GM23338 (cell line): Measurements from ENCODE around the gene CIC. TPM values are rescaled to one million over a fixed set of nuclear protein-coding genes. Genes with fewer than 3 reads are reported as not detected.

Source experiments
- ATAC-seq: fragments of 200-7000 bp; cut with Tn5 transposase; 3 replicates; pipeline ENCODE4 v1.9.1; 2020
- DNase-seq: peaks from one replicate; pipeline ENCODE4 v3.0.0-alpha.2; 2015; ENCODE audit warnings: low spot score
- H2AFZ ChIP-seq: fragments of 200-600 bp; sonication (generic); 2 replicates; pipeline ENCODE4 v1.8.0; 2016; ENCODE audit warnings: antibody characterized with exemption, mild to moderate bottlenecking, moderate library complexity
- H3F3A ChIP-seq: fragments of 200-600 bp; sonication (generic); replicated peaks from 2 replicates; pipeline ENCODE4 v1.8.0; 2017; ENCODE audit warnings: antibody characterized with exemption, mixed run types, low read depth
- H3K27ac ChIP-seq: fragments of 200-600 bp; sonication (generic); 2 replicates; pipeline ENCODE4 v1.6.1; 2016; ENCODE audit warnings: low read depth
- H3K27me3 ChIP-seq: fragments of 200-600 bp; sonication (generic); 2 replicates; pipeline ENCODE4 v1.8.0; 2016; ENCODE audit warnings: mild to moderate bottlenecking, mixed run types, moderate library complexity; ENCODE audit not compliant: insufficient read depth
- H3K36me3 ChIP-seq: fragments of 200-600 bp; sonication (generic); 2 replicates; pipeline ENCODE4 v1.8.0; 2016; ENCODE audit warnings: mild to moderate bottlenecking; ENCODE audit not compliant: insufficient read depth
- H3K4me1 ChIP-seq: fragments of 200-600 bp; sonication (generic); 2 replicates; pipeline ENCODE4 v1.8.0; 2016; ENCODE audit warnings: mild to moderate bottlenecking, moderate library complexity; ENCODE audit not compliant: insufficient read depth
- H3K4me2 ChIP-seq: fragments of 200-600 bp; sonication (generic); 2 replicates; pipeline ENCODE4 v1.7.1; 2017; ENCODE audit warnings: mixed run types
- H3K4me3 ChIP-seq: fragments of 200-600 bp; sonication (generic); 2 replicates; pipeline ENCODE4 v1.6.1; 2016; ENCODE audit warnings: mixed run types
- H3K79me2 ChIP-seq: fragments of 200-600 bp; sonication (generic); replicated peaks from 2 replicates; pipeline ENCODE4 v1.8.0; 2017; ENCODE audit warnings: mild to moderate bottlenecking; ENCODE audit not compliant: insufficient read depth
- H3K9me2 ChIP-seq: fragments of 200-600 bp; sonication (generic); 2 replicates; pipeline ENCODE4 v1.8.0; 2017; ENCODE audit not compliant: insufficient read depth
- H4K20me1 ChIP-seq: fragments of 200-600 bp; sonication (generic); replicated peaks from 2 replicates; pipeline ENCODE4 v1.8.0; 2017; ENCODE audit warnings: mild to moderate bottlenecking; ENCODE audit not compliant: insufficient read depth
- H3K27ac Mint-ChIP-seq: 2 replicates; pipeline ENCODE4 v1.8.0; 2020; ENCODE audit warnings: inconsistent platforms, mild to moderate bottlenecking, moderate library complexity, mixed read lengths
- H3K27me3 Mint-ChIP-seq: 3 replicates; pipeline ENCODE4 v1.8.0; 2022; ENCODE audit warnings: low read depth, mild to moderate bottlenecking, moderate library complexity, mixed read lengths, inconsistent platforms; ENCODE audit not compliant: insufficient read depth, poor library complexity
- H3K36me3 Mint-ChIP-seq: 3 replicates; pipeline ENCODE4 v1.8.0; 2021; ENCODE audit warnings: low read depth, mild to moderate bottlenecking, inconsistent platforms, moderate library complexity, mixed read lengths
- H3K4me1 Mint-ChIP-seq: 3 replicates; pipeline ENCODE4 v1.8.0; 2020; ENCODE audit warnings: mild to moderate bottlenecking, inconsistent platforms, mixed read lengths
- H3K4me3 Mint-ChIP-seq: 3 replicates; pipeline ENCODE4 v1.8.0; 2021; ENCODE audit warnings: moderate library complexity, mild to moderate bottlenecking, inconsistent platforms, mixed read lengths
- H3K9me3 Mint-ChIP-seq: 3 replicates; pipeline ENCODE4 v1.8.0; 2020; ENCODE audit warnings: moderate library complexity, mild to moderate bottlenecking, inconsistent platforms, mixed read lengths
- CREB1 ChIP-seq: fragments of 250-450 bp; sonication (Bioruptor Pico); IDR thresholded peaks from 2 replicates; pipeline ENCODE4 v1.5.0; 2020; ENCODE audit warnings: low read depth, mild to moderate bottlenecking, moderate library complexity
- CTCF ChIP-seq, 2 experiments: fragments of 200-600 bp in 1 of 2; sonication (generic) in 1 of 2; conservative IDR thresholded peaks; 2 replicates each; pipeline versions ENCODE4 v1.5.1 to v1.6.1; 2016 to 2017; ENCODE audit warnings: antibody characterized with exemption in 2 of 2, low read depth in 2 of 2, mild to moderate bottlenecking in 2 of 2, moderate library complexity in 1 of 2
- EZH2 ChIP-seq: fragments of 200-600 bp; sonication (generic); IDR thresholded peaks from one replicate; pipeline ENCODE4 v1.8.0; 2017; ENCODE audit warnings: antibody characterized with exemption, mild to moderate bottlenecking, low read depth; ENCODE audit not compliant: unreplicated experiment
- EZH2phosphoT487 ChIP-seq: fragments of 200-600 bp; sonication (generic); IDR thresholded peaks from one replicate; pipeline ENCODE4 v1.8.1; 2018; ENCODE audit warnings: antibody characterized with exemption; ENCODE audit not compliant: unreplicated experiment
- JUNB ChIP-seq: IDR thresholded peaks from one replicate; pipeline ENCODE4 v1.6.1; 2016; ENCODE audit warnings: antibody characterized with exemption; ENCODE audit not compliant: unreplicated experiment
- NANOG ChIP-seq: IDR thresholded peaks from 2 replicates; pipeline ENCODE4 v1.6.1; 2016; ENCODE audit warnings: antibody characterized with exemption, borderline replicate concordance
- POLR2AphosphoS5 ChIP-seq: IDR thresholded peaks from 2 replicates; pipeline ENCODE4 v1.6.1; 2016; ENCODE audit warnings: antibody characterized with exemption, low read depth
- REST ChIP-seq: IDR thresholded peaks from one replicate; pipeline ENCODE4 v1.6.1; 2018; ENCODE audit warnings: antibody characterized with exemption; ENCODE audit not compliant: unreplicated experiment
- STAT1 ChIP-seq: IDR thresholded peaks from one replicate; pipeline ENCODE4 v1.6.1; 2016; ENCODE audit warnings: antibody characterized with exemption; ENCODE audit not compliant: unreplicated experiment
- ZNF114 ChIP-seq: fragments of 250-450 bp; sonication (Bioruptor Pico); IDR thresholded peaks from 2 replicates; pipeline ENCODE4 v1.5.0; 2020; ENCODE audit warnings: mild to moderate bottlenecking, moderate library complexity
- ZNF331 ChIP-seq: fragments of 250-450 bp; sonication (Bioruptor Pico); IDR thresholded peaks from 2 replicates; pipeline ENCODE4 v1.5.0; 2020; ENCODE audit warnings: low read depth, mild to moderate bottlenecking, moderate library complexity
- polyA plus RNA-seq: library from polyadenylated mRNA; unstranded; fragments of >200 nt; fragmentation: Nextera tagmentation; extraction: Ambion mirVana; gene quantifications from 2 replicates; pipeline ENCODE4 v1.2.1, GENCODE V29; 2016
- total RNA-seq: library from RNA; depleted of rRNA; stranded (reverse); fragments of >200 nt; shearing (Covaris generic); gene quantifications from 2 replicates; pipeline ENCODE4 v1.2.3, GENCODE V29; 2014

The CIC gene
- total and polyA plus RNA-seq, 2 experiments from 2014 or later: 13.2 to 42.0 TPM

- TF ChIP-seq CTCF (conservative IDR thresholded peaks at IDR 0.05; ENCODE audit: low read depth in 2 of 2) (peak; percentile 73 to 93), NANOG (no peak)
These were observed 11.1 kb downstream of the CIC start (continued) for GRCh38 chr19:42279902-42280814.

GRCh38 chr19:42280815-42281145 lies 11.7 kb downstream of the CIC start:
- no peaks in the 10 kb centered on the region; the same call in 2 of the 3 replicates for H3K36me3 Mint-ChIP-seq
- Histone ChIP-seq H3K4me2 (peak overlapping the region; percentile 94), H4K20me1 (0 out of 2 replicates have a peak, but pooled peaks cover 3% of the 10 kb centered on the region), H2AFZ (no peak overlapping the region; the same call in 1 of the 2 replicates), H3K9me2 (no peaks in the 10 kb centered on the region), H3K4me3 (peak overlapping the region; percentile 96), H3F3A (peaks cover 23% of the 10 kb centered on the region), H3K79me2 (peaks cover 16% of the 10 kb centered on the region), H3K27me3 (no peaks in the 10 kb centered on the region), H3K36me3 (no peaks in the 10 kb centered on the region), H3K27ac (no peak overlapping the region), H3K4me1 (peaks cover 32% of the 10 kb centered on the region)
- H3K27ac Mint-ChIP-seq: no peak overlapping the region
- peak overlapping the region; percentile 69; the same call in 2 of the 3 replicates for H3K4me3 Mint-ChIP-seq
- DNase-seq (no peak), ATAC-seq (no peak; the same call in 1 of the 3 replicates)
- no peaks in the 10 kb centered on the region; the same call in 2 of the 3 replicates for H3K9me3 Mint-ChIP-seq
- peaks cover 23% of the 10 kb centered on the region for H3K27me3 Mint-ChIP-seq
- peaks cover 37% of the 10 kb centered on the region for H3K4me1 Mint-ChIP-seq
- TF ChIP-seq ZNF331 (CRISPR knock-in tag) (no peak), CREB1 (CRISPR knock-in tag) (no peak), STAT1 (no peak), NANOG (no peak), EZH2phosphoT487 (no peak), ZNF114 (CRISPR knock-in tag) (no peak), JUNB (no peak), POLR2AphosphoS5 (no peak), CTCF (conservative IDR thresholded peaks at IDR 0.05; ENCODE audit: low read depth in 2 of 2) (no peak), EZH2 (no peak), REST (no peak)
